ENCODE data around the gene TAS2R31. TPM values are rescaled to one million over a fixed set of nuclear protein-coding genes. Genes with fewer than 3 reads are reported as not detected.

Gene TAS2R31
- total RNA-seq: 10 to 100 TPM in 1 of 4 donors, 1 to 10 TPM in 2, not detected in 1; 1.1 to 13.2 (median 4.2) TPM

DNA sequence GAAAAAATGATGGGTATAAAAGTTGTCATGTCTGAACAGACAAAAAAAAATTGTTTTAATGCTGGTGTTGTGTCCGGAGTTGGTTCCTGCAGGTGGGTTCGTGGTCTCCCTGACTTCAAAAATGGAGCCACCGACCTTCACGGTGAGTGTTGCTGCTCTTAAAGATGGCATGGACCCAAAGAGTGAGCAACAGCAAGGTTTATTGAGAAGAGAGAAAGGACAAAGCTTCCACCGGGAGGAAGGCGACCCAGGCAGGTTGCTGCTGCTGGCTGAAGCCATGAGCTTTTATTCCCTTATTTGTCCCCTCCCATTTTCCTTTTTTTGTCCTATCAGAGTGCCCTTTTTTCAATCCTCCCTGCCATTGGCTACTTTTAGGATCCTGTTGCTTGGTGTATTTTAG lies at the start of gene TAS2R31:
Gene TAS2R31 (minus strand): TSS at position 101 of the 400 bp plus-strand sequence. CDS start 72 bp downstream, at position 29.
- TF ChIP-seq POLR2A (IDR thresholded peaks at IDR 0.05): no peak
- no peak for TF ChIP-seq EP300 (IDR thresholded peaks at IDR 0.05)
- TF ChIP-seq POLR2AphosphoS5 (IDR thresholded peaks at IDR 0.05): no peak
- no peak within 1 kb of the TSS for H3K27ac ChIP-seq
- no peaks in the 10 kb centered on the region for H3K4me1 ChIP-seq
- H3K9me3 ChIP-seq: no peaks in the 10 kb centered on the region
- H3K27me3 ChIP-seq: no peaks in the 10 kb centered on the region
- H3K36me3 ChIP-seq: peaks cover 0 to 20% of the 10 kb centered on the region in 2 donors
- H3K4me3 ChIP-seq: no peak within 1 kb of the TSS
- no peak for ATAC-seq
- 99 to 100% methylated on average over 2 to 6 of the region's 6 CpGs for WGBS, 2 donors (ENCODE audit: low coverage in 1 of 2)

GRCh38 chr12:11078246-11078645 lies 47.0 kb upstream of the TAS2R31 start:
- TF ChIP-seq POLR2AphosphoS5 (IDR thresholded peaks at IDR 0.05) (no peak), EP300 (IDR thresholded peaks at IDR 0.05) (no peak), POLR2A (IDR thresholded peaks at IDR 0.05) (no peak)
- TF ChIP-seq, protein P1, sequence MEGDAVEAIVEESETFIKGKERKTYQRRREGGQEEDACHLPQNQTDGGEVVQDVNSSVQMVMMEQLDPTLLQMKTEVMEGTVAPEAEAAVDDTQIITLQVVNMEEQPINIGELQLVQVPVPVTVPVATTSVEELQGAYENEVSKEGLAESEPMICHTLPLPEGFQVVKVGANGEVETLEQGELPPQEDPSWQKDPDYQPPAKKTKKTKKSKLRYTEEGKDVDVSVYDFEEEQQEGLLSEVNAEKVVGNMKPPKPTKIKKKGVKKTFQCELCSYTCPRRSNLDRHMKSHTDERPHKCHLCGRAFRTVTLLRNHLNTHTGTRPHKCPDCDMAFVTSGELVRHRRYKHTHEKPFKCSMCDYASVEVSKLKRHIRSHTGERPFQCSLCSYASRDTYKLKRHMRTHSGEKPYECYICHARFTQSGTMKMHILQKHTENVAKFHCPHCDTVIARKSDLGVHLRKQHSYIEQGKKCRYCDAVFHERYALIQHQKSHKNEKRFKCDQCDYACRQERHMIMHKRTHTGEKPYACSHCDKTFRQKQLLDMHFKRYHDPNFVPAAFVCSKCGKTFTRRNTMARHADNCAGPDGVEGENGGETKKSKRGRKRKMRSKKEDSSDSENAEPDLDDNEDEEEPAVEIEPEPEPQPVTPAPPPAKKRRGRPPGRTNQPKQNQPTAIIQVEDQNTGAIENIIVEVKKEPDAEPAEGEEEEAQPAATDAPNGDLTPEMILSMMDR (IDR thresholded peaks at IDR 0.05): no peak
- no peaks in the 10 kb centered on the region for H3K36me3 ChIP-seq

GRCh38 chr12:11075642-11076041 lies 44.4 kb upstream of the TAS2R31 start:
- Histone ChIP-seq H3K9me3 (peaks cover 0 to 4% (median 0%) of the 10 kb centered on the region in 3 donors), H3K27ac (no peak overlapping the region), H3K4me3 (no peak overlapping the region), H3K27me3 (no peaks in the 10 kb centered on the region), H3K4me1 (peaks cover 0 to 16% (median 0%) of the 10 kb centered on the region in 3 donors), H3K36me3 (no peaks in the 10 kb centered on the region)
- ATAC-seq: no peak
- WGBS, 2 donors (ENCODE audit: low coverage in 1 of 2): 73 to 84% methylated on average over 3 of the region's 3 CpGs
- TF ChIP-seq POLR2A (IDR thresholded peaks at IDR 0.05): no peak
- TF ChIP-seq, protein P1 (IDR thresholded peaks at IDR 0.05): no peak
- no peak for TF ChIP-seq POLR2AphosphoS5 (IDR thresholded peaks at IDR 0.05)
- no peak for TF ChIP-seq EP300 (IDR thresholded peaks at IDR 0.05)

More at GRCh38 chr12:11078246-11078645, 47.0 kb upstream of the TAS2R31 start:
- ATAC-seq: no peak
- no peaks in the 10 kb centered on the region for H3K27me3 ChIP-seq
- no peak overlapping the region for H3K27ac ChIP-seq
- WGBS, 2 donors (ENCODE audit: low coverage in 1 of 2): 88 to 89% methylated on average over 1 of the region's 1 CpG
- no peak overlapping the region for H3K4me3 ChIP-seq
- peaks cover 0 to 11% (median 0%) of the 10 kb centered on the region in 3 donors for H3K9me3 ChIP-seq
- peaks cover 0 to 5% (median 0%) of the 10 kb centered on the region in 3 donors for H3K4me1 ChIP-seq

DNA sequence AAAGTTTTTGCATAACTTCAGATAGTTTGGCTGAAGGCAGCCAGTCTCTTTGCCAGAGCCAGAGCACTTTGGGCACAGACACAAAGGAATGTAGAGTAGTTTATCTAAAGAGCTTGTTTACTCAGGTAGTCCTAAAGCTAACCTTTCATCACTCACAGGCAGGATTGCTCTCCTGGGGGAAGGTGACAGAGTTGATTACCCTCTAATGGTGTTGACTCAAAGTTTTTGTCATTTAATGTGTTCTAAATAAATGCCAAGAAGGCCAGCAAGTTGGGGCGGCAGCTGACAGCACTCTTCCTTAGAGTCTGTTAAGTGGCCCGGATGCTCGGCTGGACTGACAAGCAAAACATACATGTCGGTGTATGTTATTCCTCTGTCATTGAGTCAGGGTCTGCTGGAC lies 40.2 kb upstream of the TAS2R31 start:
- Histone ChIP-seq H3K36me3 (no peaks in the 10 kb centered on the region), H3K27ac (no peak overlapping the region), H3K9me3 (no peaks in the 10 kb centered on the region), H3K27me3 (no peaks in the 10 kb centered on the region), H3K4me1 (peaks cover 0 to 16% (median 0%) of the 10 kb centered on the region in 3 donors), H3K4me3 (no peak overlapping the region)
- WGBS, 2 donors (ENCODE audit: low coverage in 1 of 2): 64 to 67% methylated on average over 2 to 4 of the region's 4 CpGs
- TF ChIP-seq EP300 (IDR thresholded peaks at IDR 0.05): no peak
- no peak for TF ChIP-seq POLR2AphosphoS5 (IDR thresholded peaks at IDR 0.05)
- TF ChIP-seq POLR2A (IDR thresholded peaks at IDR 0.05): no peak
- TF ChIP-seq, protein P1 (IDR thresholded peaks at IDR 0.05): no peak
- ATAC-seq: no peak

- WGBS, 2 donors (ENCODE audit: low coverage in 1 of 2): 57 to 69% methylated on average over 1 of the region's 1 CpG
- Histone ChIP-seq H3K4me1 (peaks cover 0 to 16% (median 0%) of the 10 kb centered on the region in 3 donors), H3K27me3 (no peaks in the 10 kb centered on the region), H3K36me3 (no peaks in the 10 kb centered on the region), H3K4me3 (no peak overlapping the region), H3K27ac (no peak overlapping the region), H3K9me3 (no peaks in the 10 kb centered on the region)
- TF ChIP-seq POLR2A (IDR thresholded peaks at IDR 0.05): no peak
- no peak for TF ChIP-seq POLR2AphosphoS5 (IDR thresholded peaks at IDR 0.05)
- TF ChIP-seq, protein P1 (IDR thresholded peaks at IDR 0.05): no peak
- no peak for TF ChIP-seq EP300 (IDR thresholded peaks at IDR 0.05)
- no peak for ATAC-seq
Measured at GRCh38 chr12:11070999-11071398, 39.8 kb upstream of the TAS2R31 start.
